Vagina (tissue), 2 donors: ENCODE measurements around the gene CYREN.

Experiments used
- CTCF ChIP-seq, 3 experiments: fragments of 450-650 bp in 2 of 3; fragments of 200-600 bp in 1 of 3; sonication (generic) in 1 of 3; IDR thresholded peaks; one replicate each; pipeline ENCODE4 v1.5.1; 2017 to 2019; ENCODE audit warnings: antibody characterized with exemption in 3 of 3, mild to moderate bottlenecking in 2 of 3, moderate library complexity in 2 of 3
- POLR2A ChIP-seq, 2 donors: fragments of 450-650 bp; IDR thresholded peaks; one replicate each; pipeline ENCODE4 v1.6.1; 2017; ENCODE audit warnings: antibody characterized with exemption in 2 of 2, mild to moderate bottlenecking in 2 of 2, moderate library complexity in 2 of 2
- POLR2AphosphoS5 ChIP-seq, 2 donors: sonication (generic); formaldehyde crosslinking; IDR thresholded peaks; one replicate each; pipeline ENCODE4 v1.9.0; 2017; ENCODE audit warnings: antibody characterized with exemption in 2 of 2, mild to moderate bottlenecking in 2 of 2, low read depth in 1 of 2; ENCODE audit not compliant: insufficient read depth in 1 of 2

GRCh38 chr7:135169141-135169963, 1.2 kb downstream of the CYREN start:
- no peak for TF ChIP-seq CTCF (IDR thresholded peaks at IDR 0.05)
- TF ChIP-seq POLR2AphosphoS5 (IDR thresholded peaks at IDR 0.05; ENCODE audit: insufficient read depth in 1 of 2, low read depth in 1 of 2) = no peak
- TF ChIP-seq POLR2A (IDR thresholded peaks at IDR 0.05) = no peak
